ENCODE measurements around the gene GRB14. TPM values are rescaled to one million over a fixed set of nuclear protein-coding genes. Genes with fewer than 3 reads are reported as not detected.

Gene GRB14
- total RNA-seq, 1 donor from 2014 or later, result not detected

DNA sequence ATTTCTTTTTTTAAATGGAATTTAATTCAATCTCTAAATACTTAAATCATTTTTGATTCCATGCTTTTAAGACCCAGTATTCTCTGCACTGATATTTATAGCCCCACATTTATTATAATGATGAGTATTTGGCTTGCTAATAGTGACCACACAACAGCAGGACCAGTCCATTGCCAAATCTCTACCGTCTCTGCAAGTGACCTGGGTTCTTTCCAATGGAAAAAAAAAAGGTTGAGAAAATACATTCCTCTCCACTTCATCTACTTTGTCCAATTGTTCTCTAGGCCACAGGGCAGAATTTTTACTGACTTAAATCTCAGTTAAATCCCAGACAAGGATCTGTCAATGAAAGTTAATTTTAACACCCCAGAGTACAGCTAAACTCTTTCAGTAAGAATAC is 20.5 kb downstream of the GRB14 start:
- no peak overlapping the region for H3K4me3 Mint-ChIP-seq (ENCODE audit: low read depth)
- no peak for DNase-seq (ENCODE audit: low spot score)
- H3K9me3 Mint-ChIP-seq, result no peaks in the 10 kb centered on the region
- no peaks in the 10 kb centered on the region for H3K27me3 Mint-ChIP-seq (ENCODE audit: low read depth)
- H3K36me3 Mint-ChIP-seq (ENCODE audit: low read depth), result no peaks in the 10 kb centered on the region
- no peak overlapping the region for H3K27ac Mint-ChIP-seq
- intact Hi-C loops (cut with micrococcal nuclease), result no loop called here
- no peaks in the 10 kb centered on the region for H3K4me1 Mint-ChIP-seq (ENCODE audit: low read depth)

DNA sequence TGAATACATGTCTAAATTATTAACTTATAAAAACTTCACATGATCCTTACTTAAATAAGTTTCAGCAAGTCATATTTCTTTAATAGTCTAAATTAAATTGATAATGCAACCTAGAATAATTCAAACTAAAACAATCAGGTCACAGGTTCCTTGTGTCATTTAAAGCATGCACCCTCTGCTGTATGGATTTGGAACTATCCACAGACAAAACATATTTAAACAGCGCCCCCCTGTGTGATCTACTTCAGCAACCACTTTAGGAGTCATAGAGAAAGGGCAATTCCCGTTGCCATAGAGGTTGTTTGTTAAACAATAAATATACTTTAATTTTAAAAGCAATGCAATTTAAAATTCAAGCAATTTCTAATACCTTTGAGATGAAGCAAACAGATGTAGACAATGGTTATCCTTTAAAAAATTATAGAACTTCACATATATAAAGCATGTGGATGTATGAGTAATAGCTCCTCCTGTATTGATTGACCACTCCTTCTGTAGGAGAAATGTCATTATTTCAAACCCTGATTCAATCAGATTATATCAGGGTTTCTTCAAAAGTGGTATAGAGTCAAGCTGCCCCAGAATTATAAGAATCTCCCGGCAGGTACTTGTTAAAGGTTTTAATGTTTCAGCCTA is 21.2 kb downstream of the GRB14 start:
- no peaks in the 10 kb centered on the region for H3K9me3 Mint-ChIP-seq
- intact Hi-C loops (cut with micrococcal nuclease), result no loop called here
- H3K36me3 Mint-ChIP-seq (ENCODE audit: low read depth), result no peaks in the 10 kb centered on the region
- H3K27me3 Mint-ChIP-seq (ENCODE audit: low read depth), result no peaks in the 10 kb centered on the region
- no peaks in the 10 kb centered on the region for H3K4me1 Mint-ChIP-seq (ENCODE audit: low read depth)
- no peak overlapping the region for H3K27ac Mint-ChIP-seq
- DNase-seq (ENCODE audit: low spot score), result no peak
- no peak overlapping the region for H3K4me3 Mint-ChIP-seq (ENCODE audit: low read depth)

DNA sequence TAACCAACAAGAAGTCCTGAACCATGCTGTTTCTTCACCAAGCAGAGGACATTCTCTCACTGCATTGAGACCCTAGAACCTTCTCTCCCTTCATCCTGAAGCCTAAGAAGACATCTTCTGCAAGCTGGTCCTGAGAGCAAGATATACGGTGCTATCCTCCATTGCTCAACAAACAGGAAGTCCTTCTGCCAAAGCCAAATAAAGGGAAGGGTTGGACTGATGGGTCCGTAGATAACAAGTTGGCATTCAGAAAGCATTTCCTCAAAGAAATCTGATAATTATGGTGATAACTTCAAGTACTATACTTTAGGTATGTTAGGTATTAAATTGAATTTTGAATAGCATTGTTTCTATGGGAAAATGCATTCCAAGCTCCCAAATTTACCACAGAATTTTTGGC is 23.3 kb downstream of the GRB14 start:
- H3K4me3 Mint-ChIP-seq (ENCODE audit: low read depth), result no peak overlapping the region
- intact Hi-C loops (cut with micrococcal nuclease), result no loop called here
- H3K9me3 Mint-ChIP-seq, result no peaks in the 10 kb centered on the region
- H3K27ac Mint-ChIP-seq, result no peak overlapping the region
- DNase-seq (ENCODE audit: low spot score), result no peak
- H3K36me3 Mint-ChIP-seq (ENCODE audit: low read depth), result no peaks in the 10 kb centered on the region
- H3K27me3 Mint-ChIP-seq (ENCODE audit: low read depth), result no peaks in the 10 kb centered on the region
- no peaks in the 10 kb centered on the region for H3K4me1 Mint-ChIP-seq (ENCODE audit: low read depth)

DNA sequence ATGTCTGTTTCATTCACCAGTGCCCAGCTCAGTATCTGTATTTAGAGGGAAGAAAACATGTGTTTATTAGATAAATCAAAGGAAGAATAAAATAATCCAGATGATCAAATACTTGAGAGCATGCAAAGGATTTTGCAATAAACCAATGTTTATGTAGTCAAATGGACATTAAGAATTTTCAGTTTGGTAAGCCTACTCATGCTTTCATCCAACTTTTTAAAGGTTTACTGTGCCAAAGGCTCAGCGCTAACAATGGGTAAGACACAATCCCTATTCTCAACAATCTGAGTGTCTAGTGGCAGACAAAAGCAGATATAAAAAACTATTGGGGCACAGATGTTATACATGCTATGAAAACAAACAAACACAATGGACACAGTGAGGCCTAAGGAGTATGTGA is 26.3 kb downstream of the GRB14 start:
- Mint-ChIP-seq H3K27me3 (ENCODE audit: low read depth) (no peaks in the 10 kb centered on the region), H3K4me3 (ENCODE audit: low read depth) (no peak overlapping the region), H3K9me3 (peaks cover 6% of the 10 kb centered on the region), H3K27ac (no peak overlapping the region), H3K4me1 (ENCODE audit: low read depth) (no peaks in the 10 kb centered on the region), H3K36me3 (ENCODE audit: low read depth) (no peaks in the 10 kb centered on the region)
- no peak for DNase-seq (ENCODE audit: low spot score)
- intact Hi-C loops (cut with micrococcal nuclease), result no loop called here

DNA sequence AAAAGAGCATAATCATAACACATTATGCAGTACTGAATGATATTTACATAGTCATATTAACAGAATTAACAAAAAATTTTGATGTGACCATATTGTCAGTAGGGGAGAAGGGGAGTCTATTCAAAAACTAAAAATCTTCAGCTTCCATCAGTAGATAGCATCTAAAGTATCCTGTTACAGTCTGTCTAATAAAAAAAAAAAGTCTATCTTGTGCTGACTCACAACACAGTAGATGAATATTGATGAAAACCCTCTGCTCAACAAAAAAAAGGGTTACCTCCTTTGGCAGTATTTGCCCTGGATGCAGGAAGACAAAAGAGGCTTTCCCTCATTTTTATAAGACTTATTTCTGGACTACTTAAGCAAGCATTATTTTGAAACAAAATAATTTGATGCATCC is 27.3 kb downstream of the GRB14 start:
- Mint-ChIP-seq H3K4me3 (ENCODE audit: low read depth) (no peak overlapping the region), H3K36me3 (ENCODE audit: low read depth) (no peaks in the 10 kb centered on the region), H3K9me3 (peaks cover 6% of the 10 kb centered on the region), H3K27me3 (ENCODE audit: low read depth) (no peaks in the 10 kb centered on the region), H3K27ac (no peak overlapping the region), H3K4me1 (ENCODE audit: low read depth) (no peaks in the 10 kb centered on the region)
- intact Hi-C loops (cut with micrococcal nuclease), result no loop called here
- DNase-seq (ENCODE audit: low spot score), result no peak

DNA sequence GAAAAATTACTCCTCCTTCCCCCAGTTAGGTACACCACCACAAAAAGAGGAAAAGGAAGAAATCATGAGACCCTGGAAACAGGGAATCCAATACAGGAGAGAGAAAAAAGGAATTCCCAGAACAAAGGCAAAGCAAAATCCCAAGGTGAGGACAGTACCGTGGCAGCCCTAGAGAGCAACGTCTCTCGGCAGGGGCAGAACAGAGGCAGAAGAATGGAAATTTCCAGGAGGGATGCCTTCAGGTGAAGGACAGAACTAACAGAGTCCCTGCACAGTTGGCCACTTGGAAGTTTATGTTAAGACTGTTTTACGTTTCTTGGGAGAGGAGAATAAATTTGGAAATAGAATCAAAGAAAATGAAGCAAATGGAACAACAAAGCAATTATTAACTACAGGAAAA is 27.7 kb downstream of the GRB14 start:
- H3K4me1 Mint-ChIP-seq (ENCODE audit: low read depth), result no peaks in the 10 kb centered on the region

DNA sequence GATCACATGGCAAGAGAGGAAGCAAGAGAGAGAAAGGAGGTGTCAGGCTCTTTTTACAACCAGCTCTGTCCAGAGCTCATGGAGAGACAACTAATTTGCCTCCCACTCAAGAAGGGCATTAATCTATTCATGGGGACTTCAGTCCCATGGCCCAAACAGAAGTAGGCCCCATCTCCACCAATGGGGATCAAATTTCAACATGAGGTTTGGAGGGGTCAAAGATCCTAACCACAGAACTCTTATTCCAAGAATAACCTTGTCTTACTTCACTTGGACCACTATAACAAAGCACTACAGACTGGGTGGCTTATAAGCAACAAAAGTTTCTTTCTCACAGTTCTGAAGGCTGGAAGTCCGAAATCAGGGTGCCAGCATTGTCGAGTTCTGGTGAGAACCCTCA is 31.8 kb downstream of the GRB14 start:
- Mint-ChIP-seq H3K36me3 (ENCODE audit: low read depth) (no peaks in the 10 kb centered on the region), H3K4me1 (ENCODE audit: low read depth) (no peaks in the 10 kb centered on the region), H3K9me3 (peaks cover 6% of the 10 kb centered on the region), H3K4me3 (ENCODE audit: low read depth) (no peak overlapping the region), H3K27ac (no peak overlapping the region), H3K27me3 (ENCODE audit: low read depth) (no peaks in the 10 kb centered on the region)
- intact Hi-C loops (cut with micrococcal nuclease), result no loop called here
- DNase-seq (ENCODE audit: low spot score), result no peak

More for the DNA sequence above, 27.7 kb downstream of the GRB14 start:
- Mint-ChIP-seq H3K4me3 (ENCODE audit: low read depth) (no peak overlapping the region), H3K27ac (no peak overlapping the region), H3K9me3 (peaks cover 6% of the 10 kb centered on the region), H3K27me3 (ENCODE audit: low read depth) (no peaks in the 10 kb centered on the region), H3K36me3 (ENCODE audit: low read depth) (no peaks in the 10 kb centered on the region)
- no peak for DNase-seq (ENCODE audit: low spot score)
- intact Hi-C loops (cut with micrococcal nuclease), result no loop called here

DNA sequence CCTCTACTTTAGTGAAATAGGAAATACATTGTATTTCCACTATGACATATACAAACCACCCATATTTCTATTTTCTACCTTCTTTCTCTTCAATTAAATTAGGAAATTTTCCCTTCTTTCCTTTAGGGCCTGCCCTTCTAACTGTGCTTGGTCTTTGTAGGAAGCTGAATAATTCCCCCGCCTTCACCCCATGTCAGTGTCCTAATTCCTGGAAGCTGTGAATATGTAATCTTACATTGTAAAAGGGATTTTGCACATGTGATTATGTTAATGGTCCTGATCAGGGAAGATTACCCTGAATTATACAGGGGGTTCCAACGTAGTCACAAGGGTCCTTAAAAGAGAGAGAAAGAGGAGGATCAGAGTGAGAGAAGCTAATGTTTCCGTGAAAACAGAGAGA is 40.2 kb downstream of the GRB14 start:
- intact Hi-C loops (cut with micrococcal nuclease), result no loop called here
- Mint-ChIP-seq H3K27me3 (ENCODE audit: low read depth) (no peaks in the 10 kb centered on the region), H3K4me1 (ENCODE audit: low read depth) (no peaks in the 10 kb centered on the region), H3K9me3 (no peaks in the 10 kb centered on the region), H3K4me3 (ENCODE audit: low read depth) (no peak overlapping the region), H3K36me3 (ENCODE audit: low read depth) (no peaks in the 10 kb centered on the region), H3K27ac (no peak overlapping the region)
- DNase-seq (ENCODE audit: low spot score), result no peak

DNA sequence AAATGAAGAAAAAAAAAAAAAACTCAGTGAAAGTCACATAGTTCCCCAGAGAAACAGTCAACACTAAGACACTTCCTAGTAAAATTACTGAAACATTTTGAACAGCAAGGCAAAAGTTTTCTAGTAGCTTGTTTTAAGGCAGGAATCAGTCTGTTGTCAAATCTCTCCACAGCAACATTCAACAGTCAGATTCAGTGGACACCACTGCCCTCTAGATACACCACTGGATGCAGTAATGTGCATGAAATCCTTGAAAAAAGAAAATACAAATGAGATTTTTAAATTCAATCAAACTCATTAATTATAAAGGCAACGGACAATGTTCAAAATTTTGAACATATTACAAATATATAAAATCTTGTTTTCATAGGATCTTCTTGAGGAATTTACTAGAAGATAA is 46.4 kb downstream of the GRB14 start:
- Mint-ChIP-seq H3K9me3 (no peaks in the 10 kb centered on the region), H3K27ac (no peak overlapping the region), H3K36me3 (ENCODE audit: low read depth) (no peaks in the 10 kb centered on the region), H3K4me3 (ENCODE audit: low read depth) (no peak overlapping the region), H3K27me3 (ENCODE audit: low read depth) (no peaks in the 10 kb centered on the region), H3K4me1 (ENCODE audit: low read depth) (no peaks in the 10 kb centered on the region)
- intact Hi-C loops (cut with micrococcal nuclease), result no loop called here
- DNase-seq (ENCODE audit: low spot score), result no peak

DNA sequence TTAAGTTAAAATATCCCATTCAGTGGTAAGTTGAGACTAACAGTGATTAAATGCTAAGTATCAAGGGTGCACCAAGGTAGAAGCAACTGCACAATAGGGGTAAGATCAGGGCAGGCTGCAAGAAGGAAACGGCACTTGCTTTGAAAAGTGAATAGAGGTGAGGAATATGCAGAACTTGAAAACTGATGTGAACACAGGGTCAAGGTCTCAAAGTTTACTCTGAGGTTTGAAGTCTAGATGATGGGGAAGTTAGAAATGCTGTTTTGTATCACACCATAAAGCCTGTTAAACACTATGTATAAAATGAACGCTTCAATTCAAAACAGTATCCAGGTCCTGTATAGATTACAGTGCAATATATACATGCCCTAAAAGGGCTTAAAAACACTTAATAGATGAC is 50.8 kb downstream of the GRB14 start:
- H3K36me3 Mint-ChIP-seq (ENCODE audit: low read depth), result no peaks in the 10 kb centered on the region
- intact Hi-C loops (cut with micrococcal nuclease), result no loop called here
- no peaks in the 10 kb centered on the region for H3K27me3 Mint-ChIP-seq (ENCODE audit: low read depth)
- H3K27ac Mint-ChIP-seq, result no peak overlapping the region
- no peak for DNase-seq (ENCODE audit: low spot score)
- no peaks in the 10 kb centered on the region for H3K4me1 Mint-ChIP-seq (ENCODE audit: low read depth)
- no peaks in the 10 kb centered on the region for H3K9me3 Mint-ChIP-seq
- H3K4me3 Mint-ChIP-seq (ENCODE audit: low read depth), result no peak overlapping the region

DNA sequence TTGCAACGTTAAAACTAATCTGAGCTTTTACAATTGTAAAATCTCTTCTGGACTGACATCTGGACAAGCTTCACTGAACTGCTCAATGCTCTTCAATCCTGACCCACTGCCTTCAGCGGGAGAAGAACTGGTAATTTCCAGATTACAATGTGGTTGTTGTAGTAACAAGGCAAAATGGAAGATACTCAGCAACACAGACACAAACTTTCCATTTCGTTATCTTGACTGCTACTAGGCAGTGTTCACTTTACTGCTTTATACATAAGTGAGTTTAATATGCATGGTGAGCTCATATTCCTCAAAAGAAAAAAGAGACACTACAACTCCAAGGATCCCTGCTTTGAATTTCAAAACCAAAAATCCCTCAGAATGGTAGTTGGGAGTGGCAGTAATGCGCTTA is 51.9 kb downstream of the GRB14 start:
- Mint-ChIP-seq H3K27me3 (ENCODE audit: low read depth) (no peaks in the 10 kb centered on the region), H3K27ac (no peak overlapping the region), H3K4me1 (ENCODE audit: low read depth) (no peaks in the 10 kb centered on the region), H3K9me3 (no peaks in the 10 kb centered on the region), H3K36me3 (ENCODE audit: low read depth) (no peaks in the 10 kb centered on the region), H3K4me3 (ENCODE audit: low read depth) (no peak overlapping the region)
- no peak for DNase-seq (ENCODE audit: low spot score)
- intact Hi-C loops (cut with micrococcal nuclease), result no loop called here

DNA sequence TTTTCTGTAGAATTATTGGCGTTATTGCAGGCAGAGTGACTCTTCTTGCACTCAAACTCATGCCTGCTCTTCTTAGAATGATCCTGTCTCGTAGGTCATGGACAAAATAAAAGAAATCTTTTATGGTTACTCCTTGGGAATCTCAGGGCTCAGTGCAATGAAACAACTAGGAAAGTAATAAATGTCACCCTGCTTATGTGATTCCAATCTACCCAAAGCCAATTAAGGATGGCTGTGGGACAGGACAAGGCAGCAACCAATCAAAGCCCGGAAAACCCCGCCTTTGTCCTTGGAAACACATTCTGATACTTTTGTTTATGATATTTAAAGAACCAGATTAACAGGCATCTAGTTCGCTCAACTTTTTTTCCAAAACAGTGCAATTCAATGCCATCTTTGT is 53.0 kb downstream of the GRB14 start:
- Mint-ChIP-seq H3K9me3 (no peaks in the 10 kb centered on the region), H3K36me3 (ENCODE audit: low read depth) (no peaks in the 10 kb centered on the region)

DNA sequence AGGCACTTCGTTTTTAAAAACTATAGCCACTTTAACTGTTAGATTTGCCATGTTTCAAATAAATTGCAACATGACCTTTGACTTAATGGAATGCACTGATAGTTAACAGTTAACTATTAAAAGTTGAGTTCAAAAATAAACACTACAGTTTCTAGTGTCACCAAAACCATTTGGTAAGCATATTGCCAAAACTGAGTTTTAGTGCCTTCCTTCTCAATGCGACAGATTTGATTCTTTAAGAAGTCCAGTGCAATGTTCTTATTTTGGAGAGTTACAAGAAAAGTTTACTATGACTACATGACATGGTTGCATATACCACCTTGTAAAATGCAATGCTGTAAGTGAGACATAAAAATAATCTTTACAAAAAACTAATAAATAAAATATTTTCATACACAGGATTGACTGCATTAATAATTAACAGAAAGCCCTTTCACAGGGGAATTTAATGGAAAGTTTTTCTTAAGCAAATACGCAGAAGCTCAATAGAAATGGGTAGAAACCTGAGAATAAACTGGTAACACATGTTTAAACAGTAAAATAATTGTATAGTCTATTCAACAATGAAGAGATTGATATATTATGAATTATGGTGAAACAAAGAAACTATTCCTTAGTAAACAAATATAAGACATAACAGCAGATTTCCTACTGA is 53.8 kb downstream of the GRB14 start:
- DNase-seq (ENCODE audit: low spot score), result no peak

More for the DNA sequence above, 53.0 kb downstream of the GRB14 start:
- H3K27me3 Mint-ChIP-seq (ENCODE audit: low read depth), result no peaks in the 10 kb centered on the region
- no peaks in the 10 kb centered on the region for H3K4me1 Mint-ChIP-seq (ENCODE audit: low read depth)
- intact Hi-C loops (cut with micrococcal nuclease), result no loop called here
- H3K27ac Mint-ChIP-seq, result no peak overlapping the region
- no peak for DNase-seq (ENCODE audit: low spot score)
- H3K4me3 Mint-ChIP-seq (ENCODE audit: low read depth), result no peak overlapping the region

DNA sequence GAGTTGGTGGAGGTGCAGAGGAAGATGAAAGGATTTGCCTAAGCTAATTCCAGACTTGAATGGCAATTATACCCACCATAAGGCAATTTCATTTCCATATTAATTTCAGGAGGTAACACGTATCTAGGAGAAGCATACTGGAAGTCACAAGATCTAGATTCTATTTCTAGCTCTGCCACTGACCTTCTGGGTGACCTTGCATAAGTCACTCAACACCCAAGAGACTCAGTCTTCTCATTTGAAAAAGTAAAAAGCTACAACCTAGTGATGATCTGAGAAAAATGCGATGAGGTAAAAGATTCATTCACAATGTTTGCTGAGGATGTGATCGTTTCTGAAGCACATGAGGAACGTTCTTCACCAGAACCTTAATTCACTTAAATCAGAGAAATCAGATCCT is 55.9 kb downstream of the GRB14 start:
- intact Hi-C loops (cut with micrococcal nuclease), result no loop called here
- DNase-seq (ENCODE audit: low spot score), result no peak
- Mint-ChIP-seq H3K4me3 (ENCODE audit: low read depth) (no peak overlapping the region), H3K36me3 (ENCODE audit: low read depth) (no peaks in the 10 kb centered on the region), H3K27me3 (ENCODE audit: low read depth) (no peaks in the 10 kb centered on the region), H3K9me3 (no peaks in the 10 kb centered on the region), H3K27ac (no peak overlapping the region), H3K4me1 (ENCODE audit: low read depth) (no peaks in the 10 kb centered on the region)

More for the DNA sequence above, 53.8 kb downstream of the GRB14 start:
- H3K36me3 Mint-ChIP-seq (ENCODE audit: low read depth), result no peaks in the 10 kb centered on the region
- intact Hi-C loops (cut with micrococcal nuclease), result no loop called here
- H3K4me1 Mint-ChIP-seq (ENCODE audit: low read depth), result no peaks in the 10 kb centered on the region
- H3K9me3 Mint-ChIP-seq, result no peaks in the 10 kb centered on the region
- H3K27me3 Mint-ChIP-seq (ENCODE audit: low read depth), result no peaks in the 10 kb centered on the region
- H3K4me3 Mint-ChIP-seq (ENCODE audit: low read depth), result no peak overlapping the region
- no peak overlapping the region for H3K27ac Mint-ChIP-seq
